Uterus (tissue), 4 donors: Measurements from ENCODE around the gene SLC2A13. TPM values are rescaled to one million over a fixed set of nuclear protein-coding genes. Genes with fewer than 3 reads are reported as not detected.
"Not testable (repeated sequence)": the region's sequence is repeated elsewhere in the genome, so short reads cannot be mapped to it uniquely, and the experiment has no call there.

Source experiments
- DNase-seq, 2 donors: peaks; one replicate each; pipeline ENCODE4 v3.0.0-alpha.2; 2019 to 2020
- H3K27ac ChIP-seq, 2 donors: fragments of 200-600 bp; sonication (generic); 1 replicate in 1 of 2; 2 replicates in 1 of 2; pipeline ENCODE4 v1.5.1; 2016 to 2018
- H3K27me3 ChIP-seq, 2 donors: fragments of 200-600 bp; sonication (generic); one replicate each; pipeline ENCODE4 v1.5.1; 2018 to 2019; ENCODE audit warnings: control low read depth in 1 of 2
- H3K36me3 ChIP-seq, 2 donors: fragments of 200-600 bp; sonication (generic); one replicate each; pipeline ENCODE4 v1.5.1; 2019; ENCODE audit warnings: control low read depth in 1 of 2
- H3K4me1 ChIP-seq, 2 donors: fragments of 200-600 bp; sonication (generic); one replicate each; pipeline ENCODE4 v1.5.1; 2018 to 2019; ENCODE audit warnings: control low read depth in 1 of 2
- H3K4me3 ChIP-seq, 2 donors: fragments of 200-600 bp; sonication (generic); 1 replicate in 1 of 2; 2 replicates in 1 of 2; pipeline ENCODE4 v1.5.1; 2018 to 2019; ENCODE audit warnings: mild to moderate bottlenecking in 1 of 2
- H3K9me3 ChIP-seq, 2 donors: fragments of 200-600 bp; sonication (generic); one replicate each; pipeline ENCODE4 v1.5.1; 2019; ENCODE audit warnings: control low read depth in 1 of 2
- POLR2A ChIP-seq, 2 donors: fragments of 450-650 bp; IDR thresholded peaks; one replicate each; pipeline ENCODE4 v1.6.1; 2016; ENCODE audit warnings: antibody characterized with exemption in 2 of 2, mild to moderate bottlenecking in 1 of 2, moderate library complexity in 1 of 2
- intact Hi-C: fragments of 100-400 bp; cut with DNase I; formaldehyde crosslinking; loops from one replicate; pipeline ENCODE4 v1.15.1; 2023; ENCODE audit warnings: low total_unique reads
- total RNA-seq, 4 donors: library from RNA; depleted of rRNA in 3 of 4; stranded (reverse); fragments of >200 nt in 3 of 4; gene quantifications; one replicate each; pipeline versions ENCODE4 v1.1.0 to v1.2.4, GENCODE V29; 2014 to 2023
- TF ChIP-seq, protein P1 (sequence below), 4 experiments: fragments of 200-600 bp in 2 of 4; fragments of 450-650 bp in 2 of 4; sonication (generic) in 2 of 4; IDR thresholded peaks; one replicate each; pipeline ENCODE4 v1.5.1; 2016 to 2019; ENCODE audit warnings: antibody characterized with exemption in 4 of 4, mild to moderate bottlenecking in 2 of 4, moderate library complexity in 1 of 4
- donor health status: DM: yes; HTN: yes; CAD: no.

Gene SLC2A13
- total RNA-seq, 4 donors from 2014 or later = 12.8 to 31.7 (median 15.3) TPM

DNA sequence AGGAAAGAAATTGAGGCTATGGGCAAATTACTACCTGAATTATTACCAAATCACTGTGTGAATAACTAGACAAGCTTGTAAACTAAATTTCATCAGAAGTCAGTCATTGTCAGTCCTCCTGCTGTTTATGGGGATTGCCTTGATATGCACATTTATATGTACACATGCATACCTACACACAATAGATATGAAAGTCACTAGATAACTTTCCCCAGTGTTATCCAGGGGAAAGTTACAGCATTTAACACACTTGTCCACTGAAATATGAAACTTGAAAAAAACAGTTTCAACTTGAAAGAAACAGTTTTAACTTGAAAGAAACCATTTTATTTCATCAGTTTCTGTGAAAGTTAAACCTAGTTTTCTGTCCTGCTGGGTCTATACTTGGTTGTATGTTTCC, 199.6 kb downstream of the SLC2A13 start:
- DNase-seq = no peak
- no peak for TF ChIP-seq POLR2A (IDR thresholded peaks at IDR 0.05)
- TF ChIP-seq, protein P1, sequence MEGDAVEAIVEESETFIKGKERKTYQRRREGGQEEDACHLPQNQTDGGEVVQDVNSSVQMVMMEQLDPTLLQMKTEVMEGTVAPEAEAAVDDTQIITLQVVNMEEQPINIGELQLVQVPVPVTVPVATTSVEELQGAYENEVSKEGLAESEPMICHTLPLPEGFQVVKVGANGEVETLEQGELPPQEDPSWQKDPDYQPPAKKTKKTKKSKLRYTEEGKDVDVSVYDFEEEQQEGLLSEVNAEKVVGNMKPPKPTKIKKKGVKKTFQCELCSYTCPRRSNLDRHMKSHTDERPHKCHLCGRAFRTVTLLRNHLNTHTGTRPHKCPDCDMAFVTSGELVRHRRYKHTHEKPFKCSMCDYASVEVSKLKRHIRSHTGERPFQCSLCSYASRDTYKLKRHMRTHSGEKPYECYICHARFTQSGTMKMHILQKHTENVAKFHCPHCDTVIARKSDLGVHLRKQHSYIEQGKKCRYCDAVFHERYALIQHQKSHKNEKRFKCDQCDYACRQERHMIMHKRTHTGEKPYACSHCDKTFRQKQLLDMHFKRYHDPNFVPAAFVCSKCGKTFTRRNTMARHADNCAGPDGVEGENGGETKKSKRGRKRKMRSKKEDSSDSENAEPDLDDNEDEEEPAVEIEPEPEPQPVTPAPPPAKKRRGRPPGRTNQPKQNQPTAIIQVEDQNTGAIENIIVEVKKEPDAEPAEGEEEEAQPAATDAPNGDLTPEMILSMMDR (IDR thresholded peaks at IDR 0.05) = no peak
- intact Hi-C loops = no loop called here
- H3K9me3 ChIP-seq = no peaks in the 10 kb centered on the region
- H3K4me3 ChIP-seq = no peak overlapping the region
- no peaks in the 10 kb centered on the region for H3K36me3 ChIP-seq
- H3K27me3 ChIP-seq = no peaks in the 10 kb centered on the region
- no peak overlapping the region for H3K27ac ChIP-seq
- peaks cover 0 to 8% of the 10 kb centered on the region in 2 donors for H3K4me1 ChIP-seq

- no peaks in the 10 kb centered on the region for H3K36me3 ChIP-seq
- intact Hi-C loops = no loop called here
- H3K27me3 ChIP-seq = no peaks in the 10 kb centered on the region
- peaks cover 0 to 8% of the 10 kb centered on the region in 2 donors for H3K4me1 ChIP-seq
- peak overlapping the region; percentile 0 to 33 for H3K27ac ChIP-seq
- no peaks in the 10 kb centered on the region for H3K9me3 ChIP-seq
- DNase-seq = peak; percentile 76 to 85
- no peak overlapping the region for H3K4me3 ChIP-seq
- no peak for TF ChIP-seq POLR2A (IDR thresholded peaks at IDR 0.05)
- TF ChIP-seq, protein P1 (IDR thresholded peaks at IDR 0.05) = no peak
These were observed 200.7 kb downstream of the SLC2A13 start for GRCh38 chr12:39905152-39905551.

DNA sequence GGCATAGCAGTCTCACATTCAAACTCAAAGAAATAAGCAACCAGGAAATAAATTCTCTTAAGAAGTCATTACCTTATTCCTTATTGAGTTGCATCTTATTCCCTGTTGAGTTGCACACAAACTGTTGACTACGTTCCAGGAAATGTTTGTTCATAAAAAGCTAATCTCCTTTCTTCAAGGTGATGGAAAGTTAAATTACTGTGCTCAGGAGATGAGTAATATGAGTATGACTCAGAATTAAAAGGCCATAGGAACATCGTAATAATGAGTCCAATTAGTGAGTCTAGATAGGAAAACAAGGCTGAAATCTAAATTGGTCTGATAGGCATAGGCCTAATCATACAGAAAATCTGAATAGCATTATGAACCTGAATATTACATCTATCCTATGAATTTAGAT, 203.1 kb downstream of the SLC2A13 start:
- TF ChIP-seq, protein P1 (IDR thresholded peaks at IDR 0.05) = no peak
- no peak for TF ChIP-seq POLR2A (IDR thresholded peaks at IDR 0.05)
- DNase-seq = no peak
- Histone ChIP-seq H3K9me3 (no peaks in the 10 kb centered on the region), H3K36me3 (no peaks in the 10 kb centered on the region), H3K27ac (no peak overlapping the region), H3K27me3 (no peaks in the 10 kb centered on the region), H3K4me1 (peaks cover 0 to 8% of the 10 kb centered on the region in 2 donors), H3K4me3 (no peak overlapping the region)
- intact Hi-C loops = no loop called here

- TF ChIP-seq, protein P1 (IDR thresholded peaks at IDR 0.05) = no peak
- no peak for TF ChIP-seq POLR2A (IDR thresholded peaks at IDR 0.05)
- Histone ChIP-seq H3K27me3 (no peaks in the 10 kb centered on the region), H3K4me3 (no peak overlapping the region), H3K27ac (no peak overlapping the region), H3K9me3 (no peaks in the 10 kb centered on the region), H3K36me3 (no peaks in the 10 kb centered on the region), H3K4me1 (peaks cover 0 to under 1% of the 10 kb centered on the region in 2 donors)
- intact Hi-C loops = no loop called here
- no peak for DNase-seq
These were observed 208.6 kb downstream of the SLC2A13 start for GRCh38 chr12:39897315-39897714.

DNA sequence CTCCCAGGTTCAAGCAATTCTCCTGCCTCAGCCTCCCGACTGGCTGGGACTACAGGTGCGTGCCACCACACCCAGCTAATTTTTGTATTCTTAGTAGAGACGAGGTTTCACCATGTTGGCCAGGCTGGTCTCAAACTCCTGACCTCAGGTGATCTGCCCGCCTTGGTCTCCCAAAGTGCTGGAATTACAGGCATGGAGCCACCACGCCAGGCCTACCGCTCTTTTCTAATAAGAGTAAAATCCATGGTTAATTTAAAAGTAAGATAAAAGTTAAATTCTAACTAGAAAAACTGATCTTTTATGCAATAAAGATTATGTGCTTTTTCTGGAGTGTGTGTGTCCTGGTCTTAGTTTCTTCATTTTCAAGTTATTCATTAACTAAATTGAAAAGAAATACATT, 212.5 kb downstream of the SLC2A13 start:
- not testable (repeated sequence) for DNase-seq

GRCh38 chr12:39892146-39892545, 213.7 kb downstream of the SLC2A13 start:
- Histone ChIP-seq H3K27me3 (no peaks in the 10 kb centered on the region), H3K4me1 (no peaks in the 10 kb centered on the region), H3K27ac (no peak overlapping the region), H3K4me3 (no peak overlapping the region), H3K36me3 (no peaks in the 10 kb centered on the region), H3K9me3 (no peaks in the 10 kb centered on the region)
- intact Hi-C loops = no loop called here
- no peak for TF ChIP-seq POLR2A (IDR thresholded peaks at IDR 0.05)
- TF ChIP-seq, protein P1 (IDR thresholded peaks at IDR 0.05) = no peak
- no peak for DNase-seq

More for the DNA sequence above, 212.5 kb downstream of the SLC2A13 start:
- H3K4me3 ChIP-seq, H3K27ac ChIP-seq, H3K27me3 ChIP-seq, H3K4me1 ChIP-seq, intact Hi-C loops, H3K9me3 ChIP-seq, H3K36me3 ChIP-seq: not testable (repeated sequence)
